Peyer's patch (tissue), 4 donors: ENCODE measurements around the gene FOXJ2.
"Not testable (repeated sequence)": the region's sequence is repeated elsewhere in the genome, so short reads cannot be mapped to it uniquely, and the experiment has no call there.

Source experiments
- CTCF ChIP-seq, 6 experiments: fragments of 450-650 bp in 4 of 6; fragments of 200-600 bp in 2 of 6; sonication (generic) in 1 of 6; IDR thresholded peaks; one replicate each; pipeline ENCODE4 v1.5.1; 2017 to 2019; ENCODE audit warnings: antibody characterized with exemption in 6 of 6, mild to moderate bottlenecking in 3 of 6, moderate library complexity in 1 of 6
- POLR2A ChIP-seq, 2 donors: fragments of 450-650 bp; IDR thresholded peaks; one replicate each; pipeline ENCODE4 v1.5.1; 2017; ENCODE audit warnings: antibody characterized with exemption in 2 of 2, mild to moderate bottlenecking in 2 of 2, moderate library complexity in 2 of 2

- not testable (repeated sequence) for TF ChIP-seq CTCF, POLR2A (IDR thresholded peaks at IDR 0.05)
Measured at GRCh38 chr12:7983460-7983859, 49.1 kb upstream of the FOXJ2 start.
